MG63 (cell line): Measurements from ENCODE around the gene RAD9A. TPM values are rescaled to one million over a fixed set of nuclear protein-coding genes. Genes with fewer than 3 reads are reported as not detected.

Experiments used
- DNase-seq: peaks from one replicate; pipeline ENCODE4 v3.0.0-alpha.2; 2020
- H3K27me3 ChIP-seq: fragments of 250-450 bp; sonication (Bioruptor Pico); 2 replicates; pipeline ENCODE4 v1.5.1; 2020; ENCODE audit warnings: mild to moderate bottlenecking, moderate library complexity
- H3K36me3 ChIP-seq: fragments of 250-450 bp; sonication (Bioruptor Pico); 2 replicates; pipeline ENCODE4 v1.5.1; 2020; ENCODE audit warnings: mild to moderate bottlenecking, moderate library complexity
- H3K4me3 ChIP-seq: fragments of 250-450 bp; sonication (Bioruptor Pico); 2 replicates; pipeline ENCODE4 v1.5.1; 2020; ENCODE audit warnings: mild to moderate bottlenecking, moderate library complexity
- H3K9me3 ChIP-seq: fragments of 250-450 bp; sonication (Bioruptor Pico); 2 replicates; pipeline ENCODE4 v1.5.1; 2020; ENCODE audit warnings: mild to moderate bottlenecking, moderate library complexity
- total RNA-seq: library from RNA; depleted of rRNA; stranded (reverse); fragments of >200 nt; shearing (Covaris generic); gene quantifications from 2 replicates; pipeline ENCODE4 v1.2.3, GENCODE V29; 2014; ENCODE audit warnings: low replicate concordance

Gene RAD9A
- total RNA-seq, 1 experiment from 2014 or later, result 17.6 TPM

GRCh38 chr11:67355023-67355793, 36.6 kb upstream of the RAD9A start:
- DNase-seq, result peak; percentile 87
- Histone ChIP-seq H3K4me3 (0 out of 2 replicates have a peak overlapping the region, but pooled peaks have one; percentile 12), H3K36me3 (peaks cover 8% of the 10 kb centered on the region), H3K9me3 (no peaks in the 10 kb centered on the region), H3K27me3 (no peaks in the 10 kb centered on the region)

DNA sequence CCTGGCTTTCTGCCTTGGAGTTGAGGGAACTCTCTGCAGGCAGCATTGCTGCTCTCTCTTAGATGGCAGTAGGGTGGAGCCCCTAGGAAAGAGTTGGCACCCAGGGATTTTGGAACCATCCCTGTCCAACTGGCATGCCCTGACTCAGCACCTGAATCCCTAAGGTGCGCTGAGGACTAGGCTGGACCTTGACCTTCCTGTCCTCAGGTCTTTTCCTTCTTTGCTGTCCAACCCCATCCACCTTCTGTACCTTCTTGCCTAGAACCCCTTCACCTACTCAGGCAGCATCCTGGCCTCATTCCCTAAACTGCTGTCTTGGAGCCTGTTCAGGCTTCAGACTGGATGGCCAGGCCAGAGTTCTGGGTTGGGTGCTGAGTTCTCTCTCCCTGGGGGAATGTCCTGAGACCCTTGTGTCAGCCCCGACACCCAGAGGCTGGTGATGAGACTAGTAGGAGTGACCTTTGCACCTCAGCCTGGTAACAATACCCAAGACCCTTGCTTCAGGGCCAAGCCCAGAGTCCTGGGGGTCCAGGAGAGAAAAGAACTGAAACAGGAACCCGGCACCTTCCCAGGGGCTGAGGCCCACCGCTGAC, 35.9 kb upstream of the RAD9A start:
- Histone ChIP-seq H3K9me3 (no peaks in the 10 kb centered on the region), H3K27me3 (no peaks in the 10 kb centered on the region), H3K4me3 (no peak overlapping the region), H3K36me3 (peaks cover 7% of the 10 kb centered on the region)
- no peak for DNase-seq

- Histone ChIP-seq H3K9me3 (no peaks in the 10 kb centered on the region), H3K4me3 (no peak overlapping the region), H3K36me3 (peaks cover 3% of the 10 kb centered on the region), H3K27me3 (no peaks in the 10 kb centered on the region)
- DNase-seq, result no peak
Measured at GRCh38 chr11:67356387-67356863, 35.4 kb upstream of the RAD9A start.

GRCh38 chr11:67356864-67357561, 34.8 kb upstream of the RAD9A start:
- no peaks in the 10 kb centered on the region; the same call in 1 of the 2 replicates for H3K36me3 ChIP-seq
- H3K9me3 ChIP-seq, result no peaks in the 10 kb centered on the region
- DNase-seq, result peak; percentile 73
- H3K27me3 ChIP-seq, result no peaks in the 10 kb centered on the region
- H3K4me3 ChIP-seq, result no peak overlapping the region

- DNase-seq, result no peak
- H3K27me3 ChIP-seq, result no peaks in the 10 kb centered on the region
- no peaks in the 10 kb centered on the region for H3K9me3 ChIP-seq
- H3K4me3 ChIP-seq, result no peak overlapping the region
- no peaks in the 10 kb centered on the region; the same call in 1 of the 2 replicates for H3K36me3 ChIP-seq
Measured at GRCh38 chr11:67357831-67358670, 33.7 kb upstream of the RAD9A start.

DNA sequence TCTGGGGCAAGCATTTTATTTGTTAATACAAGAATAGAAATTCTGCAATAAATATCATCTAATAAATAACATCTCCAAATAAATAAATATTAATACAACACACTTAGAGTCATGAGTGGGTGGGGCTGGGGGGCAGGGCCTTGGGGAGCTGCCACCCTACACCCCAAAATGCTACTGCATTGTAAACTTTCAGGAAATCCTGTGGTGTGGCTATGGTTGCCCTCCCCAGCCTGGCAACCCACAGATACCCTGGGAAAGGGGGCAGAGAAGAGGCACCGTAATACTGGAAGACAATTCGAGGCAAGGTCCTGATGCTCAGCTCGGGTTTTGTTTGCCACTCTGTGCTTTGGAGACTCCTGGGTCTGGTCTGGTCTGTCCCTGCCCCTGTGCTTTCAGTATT, 27.6 kb upstream of the RAD9A start:
- DNase-seq, result no peak
- no peak overlapping the region for H3K4me3 ChIP-seq
- H3K9me3 ChIP-seq, result no peaks in the 10 kb centered on the region
- peaks cover 22% of the 10 kb centered on the region for H3K36me3 ChIP-seq
- H3K27me3 ChIP-seq, result no peaks in the 10 kb centered on the region

GRCh38 chr11:67364783-67365722, 26.7 kb upstream of the RAD9A start:
- H3K9me3 ChIP-seq, result no peaks in the 10 kb centered on the region
- DNase-seq, result no peak
- peaks cover 27% of the 10 kb centered on the region for H3K36me3 ChIP-seq
- no peaks in the 10 kb centered on the region for H3K27me3 ChIP-seq
- no peak overlapping the region for H3K4me3 ChIP-seq

DNA sequence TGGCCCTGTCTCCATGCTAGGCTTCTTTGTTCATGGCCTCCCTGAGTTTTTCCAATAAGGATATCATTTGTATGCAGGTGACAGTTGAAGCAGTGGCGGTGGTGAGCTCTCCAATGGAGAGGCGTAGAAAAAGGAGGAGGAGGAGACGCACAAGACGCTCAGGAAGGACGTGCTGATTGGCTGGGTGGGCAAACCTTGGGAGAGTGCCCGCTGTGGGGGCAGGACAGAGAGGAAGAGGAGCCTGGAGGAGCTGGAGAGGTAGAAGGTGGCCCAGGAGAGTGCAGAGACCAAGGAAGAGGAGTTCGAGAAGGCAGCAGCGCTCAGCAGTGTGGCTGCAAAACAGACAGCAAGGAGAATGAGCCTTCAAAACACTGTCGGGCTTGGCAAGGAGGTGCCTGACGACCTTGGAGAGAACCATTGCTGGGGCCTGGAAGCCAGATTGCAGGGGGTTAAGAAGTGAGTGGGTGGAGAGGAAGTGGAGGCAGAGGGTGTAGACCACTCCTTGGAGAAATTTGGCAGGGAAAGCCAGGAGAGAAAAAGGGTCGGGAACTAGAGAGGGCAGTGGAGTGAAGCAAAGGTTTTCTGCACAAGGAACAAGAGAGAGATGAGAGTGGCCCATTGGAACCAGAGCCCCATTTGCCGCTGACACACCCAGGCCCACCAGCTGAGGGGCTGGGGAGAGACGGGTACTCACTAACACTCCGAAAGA, 25.9 kb upstream of the RAD9A start:
- Histone ChIP-seq H3K27me3 (no peaks in the 10 kb centered on the region), H3K9me3 (no peaks in the 10 kb centered on the region), H3K36me3 (peaks cover 27% of the 10 kb centered on the region), H3K4me3 (no peak overlapping the region)
- DNase-seq, result no peak

DNA sequence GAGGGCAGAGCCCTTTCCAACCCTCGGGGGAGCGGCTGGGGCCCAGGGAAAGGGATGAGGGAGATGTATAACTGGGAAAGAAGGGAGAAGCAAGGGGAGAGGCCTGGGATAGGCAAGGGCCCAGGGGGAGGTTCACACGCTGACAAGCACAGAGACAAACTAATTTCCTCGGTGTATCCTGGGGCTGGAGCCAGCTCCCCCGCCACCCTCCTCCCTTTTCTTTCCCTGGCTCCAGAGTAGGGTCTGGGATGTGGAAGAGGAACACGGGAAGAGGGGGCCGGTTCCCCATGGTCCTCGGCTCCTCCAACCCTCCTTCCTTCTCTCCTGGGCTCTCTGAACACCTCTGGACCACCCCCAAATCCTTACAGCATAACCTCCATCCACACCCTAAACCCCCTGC, 25.2 kb upstream of the RAD9A start:
- Histone ChIP-seq H3K27me3 (no peaks in the 10 kb centered on the region), H3K4me3 (no peak overlapping the region), H3K36me3 (peaks cover 31% of the 10 kb centered on the region), H3K9me3 (no peaks in the 10 kb centered on the region)
- DNase-seq, result no peak

DNA sequence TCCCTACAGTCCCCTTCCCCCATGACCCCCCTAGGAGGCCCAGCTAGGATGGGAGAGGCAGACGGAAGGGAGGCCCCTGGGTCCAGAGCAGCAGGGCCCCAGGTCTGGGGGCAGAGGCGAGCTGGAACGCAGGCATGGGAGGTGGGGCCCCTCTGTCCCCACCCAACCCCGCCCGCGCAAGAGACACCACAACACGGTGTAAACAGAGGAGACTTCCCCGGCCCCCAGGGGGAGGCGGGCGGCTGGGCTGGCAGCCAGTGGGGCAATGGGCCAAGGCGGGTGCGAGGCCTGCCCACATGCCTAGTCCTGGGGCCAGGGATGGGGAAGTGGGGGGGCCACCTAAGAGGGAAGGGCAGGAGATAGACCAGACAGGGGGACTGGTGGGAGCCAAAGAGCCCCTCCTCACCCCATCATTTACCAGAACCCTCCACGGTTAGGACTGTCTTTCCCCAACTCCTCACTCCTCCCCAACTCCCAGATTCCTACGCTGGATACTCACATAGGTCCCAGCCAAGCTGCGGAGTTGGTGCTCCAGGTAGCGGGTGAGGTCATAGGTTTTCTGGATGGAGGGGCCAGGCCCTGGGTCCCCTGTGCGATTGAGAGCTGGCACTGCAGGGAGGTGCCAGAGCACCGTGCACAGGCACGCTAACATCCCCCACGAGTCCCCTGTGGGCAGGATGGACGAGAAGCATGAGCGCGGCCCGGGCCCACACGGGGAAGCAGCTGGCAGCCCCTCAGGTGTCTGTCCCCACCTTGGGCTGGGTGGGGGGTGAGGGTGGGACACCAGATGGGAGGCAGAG, 24.6 kb upstream of the RAD9A start:
- H3K4me3 ChIP-seq, result no peak overlapping the region
- peaks cover 35% of the 10 kb centered on the region for H3K36me3 ChIP-seq
- no peak for DNase-seq
- no peaks in the 10 kb centered on the region for H3K27me3 ChIP-seq
- no peaks in the 10 kb centered on the region for H3K9me3 ChIP-seq

GRCh38 chr11:67367761-67368227, 24.0 kb upstream of the RAD9A start:
- no peak for DNase-seq
- no peak overlapping the region for H3K4me3 ChIP-seq
- H3K36me3 ChIP-seq, result peaks cover 35% of the 10 kb centered on the region
- H3K27me3 ChIP-seq, result no peaks in the 10 kb centered on the region
- H3K9me3 ChIP-seq, result no peaks in the 10 kb centered on the region

GRCh38 chr11:67368621-67369020, 23.2 kb upstream of the RAD9A start:
- peaks cover 35% of the 10 kb centered on the region for H3K36me3 ChIP-seq
- no peak for DNase-seq
- H3K9me3 ChIP-seq, result no peaks in the 10 kb centered on the region
- H3K27me3 ChIP-seq, result no peaks in the 10 kb centered on the region
- H3K4me3 ChIP-seq, result no peak overlapping the region

DNA sequence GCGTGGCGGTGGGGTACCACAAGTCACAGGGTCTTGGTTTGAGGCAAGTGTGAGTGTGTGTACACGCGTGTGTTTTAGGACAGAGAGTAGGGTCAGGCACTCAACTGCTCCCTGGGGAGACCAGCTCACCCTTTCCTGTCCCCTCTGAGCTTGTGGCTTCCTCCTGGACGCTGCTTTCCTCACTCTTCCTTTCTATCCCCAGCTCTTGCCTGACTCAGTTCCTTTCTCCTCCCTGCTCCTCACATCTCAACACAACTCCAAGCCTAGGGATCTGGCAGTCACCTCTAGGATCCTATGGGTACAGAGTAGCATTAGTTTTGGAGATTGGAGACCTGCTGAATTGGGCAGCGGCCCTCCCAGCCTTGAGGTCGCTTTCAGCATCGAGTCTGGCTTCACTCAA, 22.5 kb upstream of the RAD9A start:
- no peak for DNase-seq
- Histone ChIP-seq H3K27me3 (no peaks in the 10 kb centered on the region), H3K4me3 (no peak overlapping the region), H3K36me3 (peaks cover 34% of the 10 kb centered on the region), H3K9me3 (no peaks in the 10 kb centered on the region)

DNA sequence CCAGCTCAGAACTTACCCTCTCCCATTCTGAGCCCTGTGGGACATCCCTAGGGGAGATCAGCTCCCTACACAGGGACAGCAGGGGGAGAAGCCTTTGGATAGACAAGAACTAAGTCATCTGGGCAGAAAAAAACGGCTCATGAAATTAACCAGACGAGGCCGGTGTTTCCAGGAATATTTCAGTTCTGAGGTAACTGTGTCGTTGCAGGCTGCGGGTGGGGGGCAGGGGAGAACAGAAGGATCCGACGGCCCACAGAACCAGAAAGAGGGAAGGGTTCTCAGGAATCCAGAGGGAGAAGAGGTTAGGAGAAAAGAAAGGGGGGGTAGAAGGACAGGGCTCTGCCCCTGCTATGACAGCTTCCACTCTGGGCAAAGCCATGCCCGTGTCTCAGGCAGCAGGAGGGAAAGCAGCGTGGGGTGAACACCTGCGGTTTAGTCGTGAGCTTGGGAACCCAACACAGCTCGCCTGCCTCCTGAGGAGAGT, 21.9 kb upstream of the RAD9A start:
- Histone ChIP-seq H3K36me3 (peaks cover 30% of the 10 kb centered on the region), H3K9me3 (no peaks in the 10 kb centered on the region), H3K27me3 (no peaks in the 10 kb centered on the region), H3K4me3 (no peak overlapping the region)
- peak; percentile 50 for DNase-seq
